Effector CD8-positive, alpha-beta T cell (primary cell): ENCODE data around the gene DICER1.

ENCODE experiments used
- DNase-seq: peaks from one replicate; lab custom pipeline; 2025; lab: John Stamatoyannopoulos, UW

Gene DICER1

DNA sequence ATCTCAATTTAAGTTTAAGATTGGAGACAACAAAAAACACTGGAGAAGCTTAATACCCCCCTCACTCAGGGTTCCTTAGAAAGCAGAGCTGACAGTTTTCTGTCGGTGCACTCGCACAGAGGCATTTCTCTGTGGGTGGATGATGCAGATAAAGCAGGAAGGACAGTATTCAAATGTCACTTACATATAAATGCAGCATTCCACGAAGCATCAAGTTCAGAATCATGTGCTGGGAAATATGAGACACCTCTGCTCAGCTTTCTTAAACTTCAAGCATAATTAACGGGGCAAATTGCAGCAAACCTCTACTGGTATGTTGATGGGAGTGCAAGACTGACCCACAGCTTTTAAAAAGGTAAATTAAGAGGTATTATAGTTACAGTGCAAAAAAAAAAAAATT, 68.7 kb downstream of the DICER1 start:
- DNase-seq: no peak

DNA sequence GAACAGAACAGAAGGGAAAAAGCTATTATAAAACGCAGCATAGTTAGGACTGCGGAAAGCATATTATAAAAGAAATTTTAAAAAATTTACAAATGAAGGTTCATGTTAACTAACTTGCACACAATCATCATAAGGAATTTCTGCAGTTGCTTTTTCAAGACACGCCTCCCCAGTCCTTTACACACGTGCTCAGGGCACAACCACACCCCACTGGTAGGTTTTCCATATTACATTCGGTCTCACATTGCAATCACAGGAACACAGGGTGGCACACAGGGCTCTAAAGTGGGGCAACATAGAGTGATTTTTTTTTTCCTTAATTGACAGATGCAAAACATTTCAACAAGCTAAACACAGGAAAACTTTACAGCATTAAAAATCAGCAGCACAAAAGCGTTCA, 69.7 kb downstream of the DICER1 start:
- DNase-seq: no peak

DNA sequence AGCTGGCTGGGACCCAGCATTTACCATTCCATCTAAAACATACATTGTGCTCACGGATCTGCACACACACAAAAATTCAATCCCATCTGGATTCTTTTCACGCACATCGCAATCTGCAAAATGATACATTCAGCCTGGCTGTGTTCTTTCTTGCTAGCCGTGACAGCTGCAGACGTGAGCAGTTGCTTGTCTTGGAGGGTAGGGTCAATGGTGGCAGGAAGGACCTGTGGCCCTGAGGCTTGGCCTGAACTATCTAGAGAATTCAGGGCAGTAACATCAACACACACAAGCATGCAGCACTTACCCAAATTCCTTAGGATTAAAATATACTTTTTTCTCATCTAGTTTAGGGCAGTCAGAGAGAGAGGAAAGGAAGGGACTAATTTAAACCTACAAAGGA, 72.0 kb downstream of the DICER1 start:
- DNase-seq: no peak

DNA sequence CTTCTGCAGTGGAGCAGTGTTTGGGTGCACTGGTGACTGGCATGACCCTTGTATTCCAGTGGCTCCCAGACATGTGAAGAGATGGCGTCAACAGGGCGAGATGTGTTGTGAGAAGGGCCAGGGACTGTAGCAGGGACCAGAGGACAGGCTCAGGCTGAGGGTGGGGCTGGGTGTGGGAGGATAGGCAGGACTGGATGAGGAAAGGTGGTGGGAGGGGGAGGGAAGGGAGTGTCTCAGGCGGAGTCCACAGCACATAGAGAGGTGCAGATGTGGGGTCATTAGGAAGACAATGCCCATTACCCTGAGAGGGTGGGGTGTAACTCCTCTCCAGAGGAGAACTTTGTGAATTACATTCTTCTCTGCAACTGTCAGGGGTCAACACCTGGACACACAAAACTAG, 78.5 kb downstream of the DICER1 start:
- no peak for DNase-seq

DNA sequence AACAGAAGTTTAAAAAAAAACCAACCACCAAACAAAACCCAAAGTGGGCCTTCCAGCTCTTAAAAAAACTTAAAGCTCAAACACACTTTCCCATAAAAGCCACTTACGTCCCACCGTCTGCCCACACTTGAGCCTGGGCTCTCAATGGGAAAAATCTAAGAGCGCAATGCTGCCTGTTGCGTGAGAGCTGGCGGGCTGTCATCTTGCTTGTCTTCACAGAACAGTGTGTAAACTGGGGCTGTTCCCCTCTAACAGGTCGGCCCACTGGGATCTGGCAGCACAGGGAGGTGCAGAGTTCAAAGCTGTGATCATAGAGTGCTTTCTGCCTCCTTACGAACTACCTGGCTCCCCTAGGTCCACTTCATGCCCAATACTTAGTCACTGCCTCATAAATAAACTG, 80.0 kb downstream of the DICER1 start:
- no peak for DNase-seq

DNA sequence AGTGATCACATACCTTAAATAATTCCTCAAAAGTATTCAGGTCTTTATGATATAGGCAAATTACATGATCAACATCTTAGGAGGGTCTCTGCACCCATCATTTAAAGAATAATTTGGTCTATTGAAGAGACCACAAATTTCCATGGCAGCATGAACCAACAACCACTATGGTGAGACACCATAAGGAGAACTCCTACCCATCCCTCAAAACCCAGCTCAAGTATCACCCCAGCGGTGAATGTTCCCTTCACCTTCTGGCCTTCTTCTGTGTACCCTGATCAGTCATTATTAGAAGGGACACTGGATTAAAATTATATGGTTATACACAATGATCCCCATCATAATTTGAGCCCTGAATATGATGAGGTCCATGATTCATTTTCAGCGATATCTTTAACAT, 81.5 kb downstream of the DICER1 start:
- DNase-seq: no peak

DNA sequence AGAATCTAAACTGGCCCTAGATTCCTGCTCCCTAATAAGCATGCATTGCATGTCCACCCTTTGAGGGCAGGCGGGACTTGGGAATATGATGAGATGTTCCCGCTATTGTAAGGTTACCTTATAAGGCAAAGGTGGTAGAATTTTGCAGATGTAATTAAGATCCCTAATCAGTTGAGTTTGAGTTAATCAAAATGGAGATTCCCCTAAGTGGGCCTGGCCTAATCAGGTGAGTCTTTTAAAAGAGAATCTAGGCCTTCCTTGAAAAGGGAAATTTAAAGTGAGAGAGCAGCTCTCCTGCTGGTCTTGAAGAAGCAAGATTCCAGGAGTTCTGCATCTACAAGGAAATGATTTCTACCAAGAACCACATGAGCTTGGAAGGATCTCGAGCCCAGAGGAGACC, 83.4 kb downstream of the DICER1 start:
- no peak for DNase-seq

DNA sequence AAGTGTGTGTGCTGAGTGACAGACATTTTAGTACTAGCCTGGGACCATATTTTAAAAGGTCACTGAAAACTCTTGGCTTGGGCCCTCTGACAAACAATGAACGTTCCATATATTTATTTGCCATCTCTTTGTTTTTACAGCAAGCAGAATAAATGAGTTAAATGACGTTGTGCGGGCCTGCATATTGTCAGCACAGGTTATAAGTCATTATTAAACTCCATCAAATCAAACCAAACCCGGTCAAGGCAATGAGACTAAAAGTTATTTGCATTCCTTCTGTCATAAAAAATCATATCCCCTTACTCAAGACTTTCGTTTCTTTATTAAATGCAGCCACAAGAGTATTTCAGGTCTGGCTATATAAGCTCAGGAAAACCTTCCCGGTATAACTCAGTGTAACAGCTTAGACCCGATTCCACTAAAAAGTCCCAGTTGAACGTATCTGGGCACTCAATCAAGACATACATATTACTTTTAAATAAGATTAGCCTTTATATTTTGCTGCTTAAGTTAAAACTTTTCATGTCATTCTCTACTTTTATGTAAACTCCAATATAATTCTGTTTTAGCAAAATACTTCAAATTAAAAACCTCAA, 84.9 kb downstream of the DICER1 start:
- no peak for DNase-seq

DNA sequence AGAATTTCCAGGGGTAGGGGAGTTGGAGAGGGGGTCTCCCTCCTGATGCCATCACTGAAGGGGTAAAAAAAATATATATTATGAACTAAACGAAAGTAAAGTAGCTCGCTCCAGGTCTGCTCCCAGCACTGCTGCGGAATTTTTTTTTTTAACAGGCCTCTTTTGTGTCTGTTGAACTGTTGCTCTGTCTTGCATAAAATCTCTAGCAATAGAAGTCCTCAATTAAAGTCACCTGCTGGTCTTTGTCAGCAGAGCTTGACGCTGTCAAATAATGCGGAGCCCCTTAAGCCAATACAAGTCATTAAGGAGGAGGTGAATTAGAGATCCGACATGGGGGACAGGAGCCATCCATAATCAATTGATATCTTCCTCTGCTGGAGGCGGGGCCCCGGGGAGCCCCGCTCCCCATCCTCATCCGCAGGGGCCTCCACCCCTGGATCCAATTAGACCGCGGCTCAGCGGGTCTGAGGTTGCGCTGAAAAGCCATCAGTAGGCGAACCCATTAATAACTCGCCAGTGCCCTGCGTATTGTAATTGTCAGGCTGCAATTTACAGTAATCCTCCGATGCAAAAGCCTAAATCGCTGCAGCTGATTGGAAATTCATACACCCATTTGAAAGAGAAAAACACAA, 85.6 kb downstream of the DICER1 start:
- DNase-seq: no peak

DNA sequence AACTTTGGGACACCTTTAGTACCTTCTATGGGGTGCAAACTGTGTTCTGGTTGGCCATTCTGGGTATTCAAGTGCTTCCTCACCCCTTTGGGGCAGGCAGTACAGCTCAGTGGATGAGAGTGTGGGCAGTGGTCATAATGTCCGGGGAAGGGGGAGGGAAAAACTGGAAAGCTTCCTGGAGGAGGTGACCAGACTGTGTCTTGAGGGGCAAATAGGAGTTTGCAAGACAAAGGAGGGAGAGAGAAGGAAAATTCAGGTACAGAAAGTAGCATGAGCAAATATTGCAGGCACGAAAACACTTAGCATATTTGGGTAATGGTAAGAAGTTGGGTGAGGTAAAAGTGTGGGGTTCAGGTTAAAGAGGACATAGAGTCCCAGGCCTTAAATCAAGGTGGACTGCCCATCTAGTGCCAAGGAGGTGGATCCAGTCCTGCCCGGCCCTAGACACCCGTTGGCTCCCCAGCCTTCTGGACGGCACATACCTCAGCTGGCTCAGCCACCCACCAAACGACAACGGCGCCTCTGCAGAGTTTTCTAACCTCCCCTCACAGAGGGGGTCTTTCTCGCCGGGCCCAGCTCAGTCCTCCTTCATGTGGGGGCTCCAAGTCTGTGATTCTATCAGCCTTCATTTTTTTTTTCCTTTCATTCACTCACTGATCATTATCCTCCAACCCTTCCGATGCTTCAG, 86.4 kb downstream of the DICER1 start:
- DNase-seq: no peak

DNA sequence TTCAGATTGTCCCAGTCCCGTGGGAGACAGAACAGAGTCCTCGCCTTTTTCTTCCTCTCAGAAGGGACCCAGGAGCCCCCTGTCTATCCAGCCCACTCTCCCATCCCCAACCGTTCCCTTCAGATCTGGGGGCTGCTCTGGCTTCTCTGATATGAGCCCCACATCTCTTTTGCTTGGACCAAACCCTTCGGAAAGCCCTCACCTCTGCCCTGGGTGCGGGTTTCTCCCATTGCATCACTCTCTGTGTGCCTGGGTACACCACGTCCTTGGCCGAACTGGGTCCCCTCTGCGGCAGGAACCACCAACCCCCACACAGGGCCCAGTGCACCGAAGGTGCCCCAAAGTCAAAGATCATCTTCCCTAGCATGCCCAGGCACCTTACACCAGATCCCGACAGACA, 87.8 kb downstream of the DICER1 start:
- DNase-seq: no peak

DNA sequence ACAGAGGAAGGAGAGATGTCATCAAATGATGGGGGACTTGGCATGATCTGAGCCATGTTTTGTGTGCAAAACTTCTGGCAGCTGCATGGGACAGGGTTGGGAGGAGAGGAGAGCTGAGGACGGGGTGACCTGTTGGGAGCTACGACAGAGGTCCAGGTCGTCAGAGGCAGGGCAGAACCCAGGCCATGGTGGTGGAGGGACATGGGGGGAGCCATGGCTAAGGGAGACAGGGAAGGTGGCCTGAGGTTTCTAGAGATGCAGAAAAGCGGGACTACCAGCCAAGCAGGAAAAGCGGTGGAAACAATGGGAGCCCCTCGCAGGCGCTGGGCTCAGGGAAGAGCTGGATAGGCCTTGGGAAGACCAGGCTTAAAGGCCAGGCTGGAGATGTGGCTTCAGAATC, 88.3 kb downstream of the DICER1 start:
- no peak for DNase-seq

DNA sequence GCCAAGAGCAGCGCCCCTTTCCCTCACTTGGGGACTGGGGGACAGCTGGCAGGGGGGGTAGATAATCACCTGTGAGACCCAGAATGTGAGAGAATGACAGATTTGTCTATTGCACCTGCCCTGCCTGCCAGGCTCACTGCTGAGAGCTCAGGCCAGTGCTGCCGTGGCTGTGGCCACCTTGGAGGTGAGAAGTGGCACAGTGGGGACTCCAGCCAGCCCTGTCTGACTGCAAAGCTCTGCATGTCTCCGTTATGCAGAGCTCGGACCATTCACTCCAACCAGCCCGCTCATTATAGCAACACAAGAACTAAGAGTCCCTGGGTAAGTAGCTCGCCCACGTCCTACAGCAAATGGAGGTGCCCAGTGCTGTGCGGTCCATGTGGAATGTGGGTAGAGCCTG, 88.8 kb downstream of the DICER1 start:
- DNase-seq: no peak

DNA sequence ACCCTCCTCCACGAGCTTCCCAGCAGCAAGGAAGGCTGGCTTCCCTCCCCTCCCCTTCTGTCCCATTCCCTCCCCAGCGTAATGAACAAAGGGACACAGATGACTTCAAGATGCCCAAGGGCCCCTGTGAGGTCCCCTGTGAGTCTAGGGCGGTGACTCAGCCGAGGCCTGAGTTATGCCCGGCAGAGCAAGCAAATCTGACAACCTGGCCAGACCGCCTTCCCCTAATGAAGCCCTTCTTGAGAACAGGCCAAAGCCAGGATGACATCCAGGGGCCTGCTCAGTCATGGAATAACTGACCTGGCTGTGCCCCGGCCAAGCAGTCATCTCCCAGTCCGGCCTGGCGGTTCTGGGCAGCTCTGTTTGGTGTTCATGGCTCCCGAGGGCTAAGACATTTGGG, 89.2 kb downstream of the DICER1 start:
- no peak for DNase-seq

DNA sequence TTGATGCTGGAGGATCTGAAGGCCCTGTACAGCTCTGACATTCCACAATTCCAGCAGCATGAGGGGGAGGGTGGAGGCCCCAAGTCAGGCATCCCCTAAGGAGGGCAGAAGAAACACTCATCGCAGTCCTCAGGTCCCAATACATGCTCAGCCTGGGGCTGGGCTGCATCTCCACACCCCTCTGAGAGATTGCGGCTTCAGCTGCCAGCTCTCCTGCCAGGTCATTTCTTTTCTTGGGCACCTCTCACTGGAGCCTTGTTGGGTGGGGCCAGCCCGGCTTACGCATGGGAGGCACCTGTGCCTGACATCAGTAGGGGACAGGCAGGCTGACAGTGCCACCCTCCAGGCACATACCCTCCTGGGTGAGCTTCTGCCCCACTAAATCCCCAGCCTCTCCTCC, 89.8 kb downstream of the DICER1 start:
- no peak for DNase-seq

DNA sequence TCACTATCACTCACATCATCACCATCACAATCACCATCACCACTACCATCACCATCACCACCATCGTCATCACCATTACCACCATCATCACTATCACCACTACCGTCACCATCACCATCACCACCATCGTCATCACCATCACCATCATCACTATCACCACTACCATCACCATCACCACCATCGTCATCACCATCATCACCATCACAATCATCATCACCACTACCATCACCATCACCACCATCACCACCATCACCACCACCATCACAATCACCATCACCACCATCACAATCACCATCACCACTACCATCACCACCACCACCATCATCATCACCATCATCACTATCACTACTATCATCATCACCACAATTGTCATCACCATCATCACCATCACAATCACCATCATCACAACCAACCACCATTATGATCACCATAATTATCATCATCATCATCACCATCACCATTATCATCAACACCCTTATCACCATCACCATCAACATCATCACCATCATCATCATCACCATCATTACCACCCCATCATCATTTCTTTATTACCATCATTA, 90.8 kb downstream of the DICER1 start:
- no peak for DNase-seq

DNA sequence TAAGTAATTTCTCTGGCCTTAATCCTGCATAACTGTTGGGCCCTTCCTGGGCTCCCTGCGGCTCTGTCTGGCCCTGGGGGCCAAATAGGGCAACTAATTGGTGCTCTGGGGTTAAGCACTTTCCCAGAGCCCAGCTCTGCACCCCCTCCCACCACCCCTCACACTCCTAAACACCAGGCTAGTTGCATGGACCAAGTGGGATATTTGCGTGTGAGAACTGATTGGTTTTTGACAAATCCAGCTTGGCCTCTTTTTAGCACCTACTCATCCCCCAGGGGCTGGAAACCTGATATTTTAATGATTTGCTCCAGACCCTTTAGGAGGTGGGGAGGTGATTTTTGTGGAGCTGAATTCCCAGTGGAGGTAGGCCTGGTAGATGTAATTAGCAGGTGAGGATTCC, 91.9 kb downstream of the DICER1 start:
- no peak for DNase-seq

DNA sequence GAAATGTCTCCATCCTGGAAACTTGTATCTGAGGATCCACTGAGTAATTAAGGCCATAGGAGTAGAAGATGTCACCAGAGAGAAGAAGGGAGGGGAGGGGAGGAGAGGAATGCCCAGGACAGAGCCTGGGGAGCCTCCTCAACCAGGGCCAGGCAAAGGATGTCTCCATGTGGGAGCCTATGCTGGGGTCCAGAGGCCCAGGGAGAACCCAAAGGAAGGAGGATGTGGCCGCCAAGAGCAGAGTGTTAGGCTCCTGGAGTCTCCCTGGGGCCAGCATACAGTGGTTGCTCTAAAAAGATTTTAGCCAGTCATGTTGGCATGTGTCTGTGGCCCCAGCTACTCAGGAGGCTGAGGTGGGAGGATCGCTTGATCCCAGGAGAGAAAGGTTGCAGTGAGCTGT, 92.6 kb downstream of the DICER1 start:
- no peak for DNase-seq

DNA sequence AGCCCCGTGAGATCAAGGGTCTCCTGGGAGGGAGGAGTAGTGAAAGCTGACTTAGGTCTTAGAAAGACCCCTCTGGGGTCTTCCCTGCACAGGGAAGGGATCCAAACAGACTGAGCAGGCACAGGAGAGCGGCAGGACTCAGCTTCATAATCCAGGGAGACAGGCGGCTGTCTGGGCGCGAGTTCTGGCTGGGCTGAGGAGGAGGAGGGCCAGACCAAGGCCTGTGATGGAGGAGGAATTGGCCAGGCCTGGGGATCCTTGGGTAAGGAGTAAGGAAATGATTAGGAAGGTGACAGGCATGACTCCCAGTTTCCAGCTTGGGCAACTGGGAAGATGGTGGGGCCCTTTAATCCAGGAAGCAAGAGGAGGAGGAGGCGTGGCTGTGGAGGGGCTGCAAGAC, 93.1 kb downstream of the DICER1 start:
- DNase-seq: no peak

DNA sequence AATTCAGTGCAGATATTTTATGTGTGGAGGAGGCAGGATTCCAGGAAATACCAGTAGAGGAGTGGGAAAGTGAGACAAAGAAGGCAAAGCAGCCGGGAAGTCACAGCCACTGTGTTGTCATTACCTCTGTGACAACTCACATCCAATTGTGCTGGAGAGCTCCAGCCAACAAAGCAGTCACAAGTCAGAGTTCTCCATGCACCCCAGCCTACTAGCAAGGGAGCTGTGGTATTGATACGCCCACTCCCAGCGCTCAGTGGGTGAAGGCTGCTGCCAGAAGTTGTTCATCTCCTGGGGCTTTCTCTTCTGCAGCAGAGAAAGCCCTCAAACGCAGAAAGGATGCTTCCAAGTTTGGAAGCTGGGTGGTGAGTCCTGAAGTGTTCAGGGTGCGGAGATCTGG, 93.9 kb downstream of the DICER1 start:
- DNase-seq: no peak

DNA sequence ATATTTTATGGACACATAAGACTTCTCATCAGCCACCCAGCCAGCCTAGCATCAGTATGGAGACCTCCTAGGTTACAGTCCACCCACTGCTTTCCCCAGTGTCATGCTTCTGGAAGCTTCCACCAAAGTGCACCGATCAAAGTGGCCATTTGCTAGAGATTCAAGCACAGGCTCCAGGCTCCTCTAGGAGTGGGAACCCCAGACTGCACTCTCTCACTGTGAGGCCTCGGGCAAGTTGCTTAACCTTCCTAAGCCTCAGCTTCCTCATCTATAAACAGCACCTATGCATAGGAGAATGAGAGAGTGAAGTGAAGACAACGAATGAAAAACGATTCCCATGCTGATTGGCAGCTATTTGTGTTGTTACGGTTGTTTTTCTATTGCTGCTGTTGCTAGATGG, 94.4 kb downstream of the DICER1 start:
- no peak for DNase-seq

DNA sequence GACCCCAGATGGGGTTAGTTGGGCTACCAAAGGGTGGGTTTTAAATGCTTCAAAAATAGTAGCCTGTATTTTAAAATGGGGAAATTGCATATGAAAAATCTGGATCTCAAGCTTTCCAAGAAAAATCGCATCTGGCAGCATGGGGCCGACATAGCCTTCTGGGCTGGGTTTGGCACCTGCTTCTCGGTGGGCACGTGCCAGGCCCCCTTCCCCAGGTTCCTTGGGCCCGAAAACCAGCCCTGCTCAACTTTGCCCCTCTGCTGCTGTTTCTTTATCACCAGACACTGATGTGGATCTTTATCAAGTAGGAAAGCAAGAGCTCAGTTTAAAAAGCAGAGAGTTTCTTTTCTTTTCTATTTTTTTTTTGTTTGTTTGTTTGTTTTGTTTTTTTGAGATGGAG, 95.1 kb downstream of the DICER1 start:
- no peak for DNase-seq

DNA sequence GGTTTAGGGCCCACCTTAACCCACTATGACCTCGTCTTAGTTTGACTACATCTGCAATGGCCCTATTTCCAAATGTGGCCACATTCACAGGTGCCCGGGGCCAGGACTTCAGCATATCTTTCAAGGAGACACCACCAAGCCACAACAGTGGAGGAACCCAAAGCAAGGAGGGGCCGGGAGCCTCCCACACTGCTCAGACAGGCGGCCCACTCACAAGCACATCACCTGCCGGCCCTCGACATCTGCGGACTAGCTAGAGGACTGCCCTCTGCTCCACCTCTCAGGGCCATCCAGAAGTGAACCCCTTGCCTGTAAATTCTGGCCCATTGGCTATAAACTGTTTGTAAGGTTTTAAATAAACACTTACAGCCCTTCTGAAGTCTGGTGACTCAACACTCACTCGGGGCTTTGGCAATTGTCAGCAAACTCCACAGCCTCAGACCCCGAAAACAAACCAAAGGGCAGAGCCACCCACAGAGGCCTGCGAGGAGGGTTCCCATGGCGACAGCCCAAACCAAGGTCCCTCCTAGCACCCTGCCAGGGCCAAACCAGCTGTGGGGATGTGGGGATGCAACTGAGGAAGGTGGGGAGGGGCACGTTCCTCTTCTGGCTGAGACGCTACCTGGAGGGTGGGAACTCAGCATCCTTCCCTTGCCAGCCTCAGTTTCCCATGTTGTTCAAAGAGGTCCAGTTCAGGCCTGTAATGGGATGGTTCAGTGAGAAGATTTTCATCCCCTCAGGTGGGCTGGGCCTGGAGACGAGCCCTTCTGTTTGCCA, 95.8 kb downstream of the DICER1 start:
- no peak for DNase-seq
